Nephron progenitor cell (in vitro differentiated cells): ENCODE measurements around the gene C1QTNF9.
"Not testable (repeated sequence)": the region's sequence is repeated elsewhere in the genome, so short reads cannot be mapped to it uniquely, and the experiment has no call there.

Experiments used
- DNase-seq: peaks from one replicate; pipeline ENCODE4 v3.0.0; 2021
- H3K27ac Mint-ChIP-seq: 2 replicates; pipeline ENCODE4 v1.8.0; 2021; ENCODE audit warnings: mild to moderate bottlenecking, moderate library complexity, mixed read lengths
- H3K27me3 Mint-ChIP-seq: 2 replicates; pipeline ENCODE4 v1.8.0; 2021; ENCODE audit warnings: mild to moderate bottlenecking, low read depth, mixed read lengths; ENCODE audit not compliant: poor library complexity
- H3K36me3 Mint-ChIP-seq: 2 replicates; pipeline ENCODE4 v1.8.0; 2021; ENCODE audit warnings: low read depth, mixed read lengths
- H3K4me1 Mint-ChIP-seq: 2 replicates; pipeline ENCODE4 v1.8.0; 2021; ENCODE audit warnings: mixed read lengths
- H3K4me3 Mint-ChIP-seq: 2 replicates; pipeline ENCODE4 v1.8.0; 2021; ENCODE audit warnings: mild to moderate bottlenecking, moderate library complexity, mixed read lengths
- H3K9me3 Mint-ChIP-seq: 2 replicates; pipeline ENCODE4 v1.8.0; 2021; ENCODE audit warnings: mild to moderate bottlenecking, moderate library complexity, mixed read lengths
- CTCF ChIP-seq: fragments of 200-600 bp; sonication (generic); IDR thresholded peaks from 2 replicates; pipeline ENCODE4 v1.5.0; 2021; ENCODE audit warnings: antibody characterized with exemption

The C1QTNF9 gene

DNA sequence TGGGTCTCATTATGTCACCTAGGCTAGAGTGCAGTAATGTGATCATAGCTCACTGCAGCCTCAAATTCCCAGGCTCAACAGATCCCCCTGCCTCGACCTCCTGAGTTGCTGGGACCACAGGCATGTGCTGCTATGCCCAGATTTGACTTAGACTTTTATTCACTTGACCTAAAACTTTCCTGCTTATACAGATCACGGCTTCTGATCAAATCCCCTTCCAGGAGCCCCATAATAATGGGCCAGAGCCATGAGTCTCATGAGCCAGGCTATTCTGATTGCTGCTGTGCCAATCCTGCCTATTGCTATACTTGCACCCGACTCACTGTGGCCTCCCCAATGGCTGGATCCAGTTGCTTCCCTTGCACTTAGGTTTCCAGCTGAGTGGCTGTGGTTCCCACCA is 42.0 kb downstream of the C1QTNF9 start:
- no peaks in the 10 kb centered on the region for H3K4me1 Mint-ChIP-seq
- no peaks in the 10 kb centered on the region for H3K9me3 Mint-ChIP-seq
- TF ChIP-seq CTCF, result no peak
- H3K27ac Mint-ChIP-seq, result no peak overlapping the region
- DNase-seq, result no peak
- no peaks in the 10 kb centered on the region for H3K36me3 Mint-ChIP-seq
- H3K4me3 Mint-ChIP-seq, result no peak overlapping the region
- peaks cover 5% of the 10 kb centered on the region for H3K27me3 Mint-ChIP-seq

DNA sequence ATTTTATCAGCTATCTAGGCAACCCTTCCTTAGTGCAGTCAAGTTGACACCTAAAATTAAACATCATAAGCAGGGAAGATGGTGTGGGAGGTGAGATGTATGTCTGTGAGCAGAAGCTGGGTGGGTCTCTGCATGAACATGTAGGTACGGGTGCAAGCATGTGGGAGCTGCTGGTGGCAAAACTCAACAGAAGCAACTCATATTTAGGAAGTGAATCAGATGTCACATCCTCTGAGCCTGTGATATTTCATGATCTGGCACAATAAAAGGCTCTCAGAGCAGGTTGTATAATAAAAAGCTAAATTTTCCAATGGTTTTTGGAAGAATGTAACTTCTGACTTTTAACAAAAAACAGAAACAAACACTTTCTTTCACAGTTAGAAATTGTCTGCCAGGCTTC is 44.4 kb downstream of the C1QTNF9 start:
- Mint-ChIP-seq H3K36me3 (no peaks in the 10 kb centered on the region), H3K27ac (no peak overlapping the region), H3K9me3 (no peaks in the 10 kb centered on the region), H3K4me3 (no peak overlapping the region), H3K27me3 (peaks cover 5% of the 10 kb centered on the region), H3K4me1 (no peaks in the 10 kb centered on the region)
- DNase-seq, result no peak
- TF ChIP-seq CTCF, result no peak

DNA sequence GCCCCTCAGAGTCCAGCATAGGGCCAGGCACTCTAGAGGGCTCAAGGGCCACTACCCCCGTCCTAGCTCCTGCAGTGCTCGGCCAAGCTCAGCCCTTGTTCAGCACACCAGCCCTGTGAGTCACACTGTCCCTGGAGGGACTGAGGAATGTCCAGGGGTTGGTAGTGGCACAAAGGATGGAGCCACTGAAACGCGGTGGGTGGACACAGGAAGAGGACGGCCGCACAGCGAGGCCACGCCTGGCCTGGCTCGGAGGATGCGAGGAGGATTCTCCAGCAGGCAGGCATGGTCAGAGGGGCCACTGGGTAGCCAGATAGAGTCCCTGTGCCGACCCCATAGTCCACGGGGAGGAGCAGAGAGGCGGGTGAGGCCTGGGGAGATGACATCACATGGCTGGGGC is 45.7 kb downstream of the C1QTNF9 start:
- Mint-ChIP-seq H3K9me3 (no peaks in the 10 kb centered on the region), H3K4me3 (no peak overlapping the region), H3K4me1 (no peaks in the 10 kb centered on the region), H3K27me3 (peaks cover 5% of the 10 kb centered on the region), H3K27ac (no peak overlapping the region), H3K36me3 (no peaks in the 10 kb centered on the region)
- no peak for DNase-seq
- TF ChIP-seq CTCF, result no peak

GRCh38 chr13:24356270-24356669 is 46.9 kb downstream of the C1QTNF9 start:
- peaks cover 5% of the 10 kb centered on the region for H3K27me3 Mint-ChIP-seq
- H3K4me3 Mint-ChIP-seq, result no peak overlapping the region
- no peak overlapping the region for H3K27ac Mint-ChIP-seq
- TF ChIP-seq CTCF, result no peak
- no peaks in the 10 kb centered on the region for H3K9me3 Mint-ChIP-seq
- no peak for DNase-seq
- H3K36me3 Mint-ChIP-seq, result no peaks in the 10 kb centered on the region
- no peaks in the 10 kb centered on the region for H3K4me1 Mint-ChIP-seq

DNA sequence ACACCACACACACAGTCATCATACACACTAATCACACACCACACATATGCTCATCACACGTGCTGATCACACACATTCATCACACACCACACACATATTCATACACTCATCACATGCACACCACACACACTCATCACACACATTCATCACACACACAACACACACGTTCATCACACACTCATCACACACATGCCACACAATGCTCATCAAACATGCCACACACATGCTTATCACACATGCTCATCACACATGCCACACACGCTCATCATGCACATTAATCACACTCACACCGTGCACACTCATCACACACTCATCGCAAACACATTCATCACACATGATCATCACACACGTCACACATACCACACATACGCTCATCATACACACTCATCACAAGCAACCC is 47.5 kb downstream of the C1QTNF9 start:
- Mint-ChIP-seq H3K9me3 (no peaks in the 10 kb centered on the region), H3K4me1 (no peaks in the 10 kb centered on the region), H3K4me3 (no peak overlapping the region), H3K27ac (no peak overlapping the region), H3K36me3 (no peaks in the 10 kb centered on the region), H3K27me3 (peaks cover 5% of the 10 kb centered on the region)
- DNase-seq, result no peak
- no peak for TF ChIP-seq CTCF

DNA sequence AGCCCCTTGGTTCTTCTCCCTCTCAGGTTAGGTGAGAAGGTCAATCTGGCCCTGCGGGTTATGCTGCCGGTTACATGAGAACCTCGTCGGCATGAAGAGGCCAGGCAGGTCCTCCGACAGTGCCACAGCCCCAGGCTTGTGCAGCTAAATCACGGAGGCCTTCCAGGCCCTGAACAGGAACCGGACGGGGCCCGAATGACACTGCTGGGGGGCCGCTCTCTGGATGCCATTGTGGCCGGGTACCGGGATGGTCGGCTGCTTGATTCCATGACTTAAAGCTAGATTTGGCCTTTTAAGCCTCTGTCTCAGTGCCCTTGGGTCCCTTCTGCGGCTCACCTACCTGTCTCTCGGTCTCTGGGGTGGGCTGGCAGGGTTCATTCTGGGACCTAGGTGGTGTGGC is 48.4 kb downstream of the C1QTNF9 start:
- H3K36me3 Mint-ChIP-seq, result no peaks in the 10 kb centered on the region
- no peak overlapping the region for H3K4me3 Mint-ChIP-seq
- no peaks in the 10 kb centered on the region for H3K4me1 Mint-ChIP-seq
- peaks cover 5% of the 10 kb centered on the region for H3K27me3 Mint-ChIP-seq
- H3K9me3 Mint-ChIP-seq, result no peaks in the 10 kb centered on the region
- no peak overlapping the region for H3K27ac Mint-ChIP-seq
- DNase-seq, result no peak
- no peak for TF ChIP-seq CTCF

GRCh38 chr13:24358836-24359235 is 49.5 kb downstream of the C1QTNF9 start:
- not testable (repeated sequence) for H3K9me3 Mint-ChIP-seq, DNase-seq, H3K4me1 Mint-ChIP-seq

DNA sequence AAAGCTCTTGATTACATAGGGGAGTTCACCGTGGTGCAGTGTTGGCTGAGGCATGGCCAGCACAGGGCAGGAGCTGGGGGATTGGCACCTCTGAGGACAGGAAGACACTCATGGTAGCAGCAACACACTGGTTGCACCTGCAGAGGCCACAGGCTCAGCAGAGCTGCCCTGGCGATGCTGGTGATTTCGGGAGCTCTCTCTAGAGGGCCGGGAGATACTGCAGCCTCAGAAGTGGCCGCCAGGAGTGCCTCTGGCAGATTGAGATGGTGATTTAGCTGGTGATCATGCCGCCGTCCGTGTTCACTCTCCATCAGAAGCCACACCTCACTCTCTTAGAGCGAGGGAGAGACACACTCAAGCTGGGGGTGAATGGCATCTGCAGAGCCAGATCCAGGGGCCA is 49.9 kb downstream of the C1QTNF9 start:
- not testable (repeated sequence) for H3K9me3 Mint-ChIP-seq, H3K27me3 Mint-ChIP-seq, H3K4me1 Mint-ChIP-seq

More at GRCh38 chr13:24358836-24359235, 49.5 kb downstream of the C1QTNF9 start:
- H3K27me3 Mint-ChIP-seq, H3K36me3 Mint-ChIP-seq, H3K27ac Mint-ChIP-seq, H3K4me3 Mint-ChIP-seq: not testable (repeated sequence)

More for the DNA sequence above, 49.9 kb downstream of the C1QTNF9 start:
- H3K4me3 Mint-ChIP-seq, DNase-seq, H3K36me3 Mint-ChIP-seq, H3K27ac Mint-ChIP-seq: not testable (repeated sequence)
